GM19043 (cell line): ENCODE measurements around the gene AQP9.

Experiments used
- ATAC-seq: cut with Tn5 transposase; IDR thresholded peaks from one replicate; pipeline ENCODE4 v1.9.1; 2021; ENCODE audit warnings: low read depth; ENCODE audit not compliant: unreplicated experiment

AQP9 gene

GRCh38 chr15:58139276-58139988 is 1.3 kb downstream of the AQP9 start:
- no peak for ATAC-seq

- ATAC-seq = no peak
These were observed 1.9 kb downstream of the AQP9 start for GRCh38 chr15:58139989-58140522.

GRCh38 chr15:58141894-58142293 is 3.7 kb downstream of the AQP9 start:
- ATAC-seq = no peak

GRCh38 chr15:58142827-58143461 is 4.8 kb downstream of the AQP9 start:
- no peak for ATAC-seq

GRCh38 chr15:58145606-58146005 is 7.4 kb downstream of the AQP9 start:
- ATAC-seq = no peak

- no peak for ATAC-seq
These were observed 8.0 kb downstream of the AQP9 start for GRCh38 chr15:58146211-58146610.

- ATAC-seq = no peak
These were observed 8.6 kb downstream of the AQP9 start for GRCh38 chr15:58146749-58147148.

- ATAC-seq = no peak
These were observed 9.0 kb downstream of the AQP9 start for GRCh38 chr15:58147171-58147611.

- ATAC-seq = no peak
These were observed 9.9 kb downstream of the AQP9 start for GRCh38 chr15:58148120-58148519.

- ATAC-seq = no peak
These were observed 10.7 kb downstream of the AQP9 start for GRCh38 chr15:58148633-58149445.

- no peak for ATAC-seq
These were observed 16.6 kb downstream of the AQP9 start for GRCh38 chr15:58154769-58155168.

GRCh38 chr15:58159827-58160386 is 21.7 kb downstream of the AQP9 start:
- ATAC-seq = no peak

- ATAC-seq = no peak
These were observed 23.3 kb downstream of the AQP9 start for GRCh38 chr15:58161436-58161930.

GRCh38 chr15:58163985-58164384 is 25.8 kb downstream of the AQP9 start:
- no peak for ATAC-seq

GRCh38 chr15:58164926-58165325 is 26.7 kb downstream of the AQP9 start:
- no peak for ATAC-seq

GRCh38 chr15:58165661-58166060 is 27.5 kb downstream of the AQP9 start:
- no peak for ATAC-seq

- no peak for ATAC-seq
These were observed 29.0 kb downstream of the AQP9 start for GRCh38 chr15:58167095-58167691.

GRCh38 chr15:58169934-58170333 is 31.8 kb downstream of the AQP9 start:
- no peak for ATAC-seq

- no peak for ATAC-seq
These were observed 33.4 kb downstream of the AQP9 start for GRCh38 chr15:58171476-58172061.

- ATAC-seq = no peak
These were observed 36.5 kb downstream of the AQP9 start for GRCh38 chr15:58174709-58175108.
